Bronchial epithelial cell (primary cell): ENCODE data around the gene TXNRD2. TPM values are rescaled to one million over a fixed set of nuclear protein-coding genes. Genes with fewer than 3 reads are reported as not detected.

ENCODE experiments used
- DNase-seq: peaks from one replicate; pipeline ENCODE4 v3.0.0-alpha.2; 2010; ENCODE audit warnings: low read depth
- FAIRE-seq: peaks from 2 replicates; lab custom pipeline; 2011; peaks lifted over from hg19 to GRCh38; lab: Jason Lieb, UNC
- H3K27me3 ChIP-seq: 2 replicates; pipeline ENCODE4 v1.5.1; 2011; ENCODE audit warnings: low read length; ENCODE audit not compliant: control insufficient read depth, insufficient read depth
- H3K36me3 ChIP-seq: 2 replicates; pipeline ENCODE4 v1.5.1; 2011; ENCODE audit warnings: low read length; ENCODE audit not compliant: control insufficient read depth, insufficient read depth
- H3K4me3 ChIP-seq: 2 replicates; pipeline ENCODE4 v1.5.1; 2011; ENCODE audit warnings: mild to moderate bottlenecking, low read depth, low read length, control low read depth
- total RNA-seq: library from RNA; depleted of rRNA; stranded (reverse); fragments of >200 nt; gene quantifications from 2 replicates; pipeline ENCODE4 v1.2.1, GENCODE V29; 2014
- TF ChIP-seq, protein P1 (sequence below): IDR thresholded peaks from 2 replicates; pipeline ENCODE4 v1.5.1; 2011; ENCODE audit warnings: mild to moderate bottlenecking, moderate library complexity, low read length, control low read depth, inconsistent platforms; ENCODE audit not compliant: insufficient read depth, severe bottlenecking

Gene TXNRD2
- total RNA-seq, 1 donor from 2014 or later: 12.9 TPM

DNA sequence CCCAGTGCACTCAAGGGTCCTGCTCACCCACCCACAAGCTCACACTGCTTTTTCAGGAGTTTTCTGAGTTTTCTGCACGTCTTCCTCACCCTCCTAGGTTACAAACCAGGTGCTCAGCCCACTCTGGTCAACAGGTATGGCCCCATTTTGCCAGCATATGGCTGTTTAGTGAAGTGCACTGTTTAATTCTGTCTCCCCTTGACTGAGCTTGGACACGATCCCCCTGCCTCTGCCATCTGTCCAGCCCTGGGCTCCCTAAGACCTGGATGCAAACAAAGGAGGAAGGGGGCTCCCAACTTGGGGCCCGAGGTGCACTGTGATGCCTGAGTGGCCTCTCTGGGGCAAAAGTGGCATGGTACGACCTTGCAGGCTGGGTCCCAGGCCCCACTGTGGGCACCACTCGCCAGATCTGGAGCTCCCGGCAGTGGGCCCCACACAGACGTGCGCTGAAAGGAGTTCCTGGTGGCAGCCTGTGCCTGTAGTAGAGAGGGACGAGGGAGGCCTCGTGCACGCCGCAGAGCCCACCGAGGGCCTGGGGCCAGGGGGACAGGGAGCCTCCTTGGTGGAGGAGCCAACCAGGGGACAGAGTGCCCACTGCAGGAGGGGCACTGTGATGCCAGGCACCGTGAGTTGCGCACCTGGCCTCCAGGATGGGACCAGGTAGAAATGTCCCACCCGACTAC, 37.3 kb downstream of the TXNRD2 start:
- TF ChIP-seq, protein P1, sequence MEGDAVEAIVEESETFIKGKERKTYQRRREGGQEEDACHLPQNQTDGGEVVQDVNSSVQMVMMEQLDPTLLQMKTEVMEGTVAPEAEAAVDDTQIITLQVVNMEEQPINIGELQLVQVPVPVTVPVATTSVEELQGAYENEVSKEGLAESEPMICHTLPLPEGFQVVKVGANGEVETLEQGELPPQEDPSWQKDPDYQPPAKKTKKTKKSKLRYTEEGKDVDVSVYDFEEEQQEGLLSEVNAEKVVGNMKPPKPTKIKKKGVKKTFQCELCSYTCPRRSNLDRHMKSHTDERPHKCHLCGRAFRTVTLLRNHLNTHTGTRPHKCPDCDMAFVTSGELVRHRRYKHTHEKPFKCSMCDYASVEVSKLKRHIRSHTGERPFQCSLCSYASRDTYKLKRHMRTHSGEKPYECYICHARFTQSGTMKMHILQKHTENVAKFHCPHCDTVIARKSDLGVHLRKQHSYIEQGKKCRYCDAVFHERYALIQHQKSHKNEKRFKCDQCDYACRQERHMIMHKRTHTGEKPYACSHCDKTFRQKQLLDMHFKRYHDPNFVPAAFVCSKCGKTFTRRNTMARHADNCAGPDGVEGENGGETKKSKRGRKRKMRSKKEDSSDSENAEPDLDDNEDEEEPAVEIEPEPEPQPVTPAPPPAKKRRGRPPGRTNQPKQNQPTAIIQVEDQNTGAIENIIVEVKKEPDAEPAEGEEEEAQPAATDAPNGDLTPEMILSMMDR: no peak
- Histone ChIP-seq H3K4me3 (no peak overlapping the region), H3K36me3 (peaks cover 4% of the 10 kb centered on the region), H3K27me3 (no peaks in the 10 kb centered on the region)
- no peak for DNase-seq
- FAIRE-seq: no peak

GRCh38 chr22:19903513-19903912, 38.1 kb downstream of the TXNRD2 start:
- TF ChIP-seq, protein P1: no peak
- no peak for FAIRE-seq
- no peak for DNase-seq
- peaks cover 4% of the 10 kb centered on the region for H3K36me3 ChIP-seq
- H3K4me3 ChIP-seq: no peak overlapping the region
- H3K27me3 ChIP-seq: no peaks in the 10 kb centered on the region

- DNase-seq (no peak), FAIRE-seq (no peak)
- Histone ChIP-seq H3K27me3 (no peaks in the 10 kb centered on the region), H3K36me3 (peaks cover 3% of the 10 kb centered on the region), H3K4me3 (no peak overlapping the region)
- TF ChIP-seq, protein P1: no peak
Observed at GRCh38 chr22:19903031-19903430, 38.6 kb downstream of the TXNRD2 start.

GRCh38 chr22:19902245-19902715, 39.3 kb downstream of the TXNRD2 start:
- TF ChIP-seq, protein P1: no peak
- no peak overlapping the region for H3K4me3 ChIP-seq
- peaks cover 2% of the 10 kb centered on the region for H3K36me3 ChIP-seq
- DNase-seq (no peak), FAIRE-seq (no peak)
- no peaks in the 10 kb centered on the region for H3K27me3 ChIP-seq

DNA sequence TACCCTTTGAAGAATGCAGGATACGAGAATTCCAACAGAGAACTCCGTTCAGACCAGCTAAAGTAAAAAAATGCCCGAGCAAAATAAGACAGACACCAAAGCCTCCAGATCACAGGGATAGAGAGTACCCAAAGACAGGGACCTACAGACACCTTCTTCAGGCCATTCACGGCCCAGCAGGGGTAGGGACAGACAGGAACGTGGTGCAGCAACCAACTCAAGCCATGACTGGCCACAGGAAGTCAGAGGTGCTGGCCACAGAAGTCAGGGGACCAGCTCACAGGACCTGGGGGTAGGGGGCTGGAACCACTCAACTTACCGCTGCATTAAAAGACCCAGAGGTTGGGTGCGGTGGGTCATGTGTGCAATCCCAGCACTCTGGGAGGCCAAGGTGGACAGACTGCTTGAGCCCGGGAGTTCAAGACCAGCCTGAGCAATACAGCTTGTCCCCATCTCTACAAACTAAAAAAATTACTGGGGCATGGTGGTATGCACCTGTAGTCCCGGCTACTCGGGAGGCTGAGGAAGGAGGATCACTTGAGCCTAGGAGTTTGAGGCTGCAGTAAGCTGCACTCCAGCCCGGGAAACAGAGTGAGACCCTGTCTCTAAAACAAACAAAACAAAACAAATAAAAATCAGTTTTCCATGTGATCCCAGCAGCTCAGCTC, 39.9 kb downstream of the TXNRD2 start:
- no peak for FAIRE-seq

More for the DNA sequence above, 39.9 kb downstream of the TXNRD2 start:
- TF ChIP-seq, protein P1: no peak
- no peak for DNase-seq
- H3K36me3 ChIP-seq: peaks cover 2% of the 10 kb centered on the region
- H3K4me3 ChIP-seq: no peak overlapping the region
- H3K27me3 ChIP-seq: no peaks in the 10 kb centered on the region
